Anterior cingulate cortex (tissue), 58 donors: Measurements from ENCODE around the gene TENM4.
"Not testable (repeated sequence)": the region's sequence is repeated elsewhere in the genome, so short reads cannot be mapped to it uniquely, and the experiment has no call there.

Experiments
- DNase-seq, 58 donors: peaks; one replicate each; lab custom pipeline; 2025; lab: John Stamatoyannopoulos, UW

Gene TENM4

GRCh38 chr11:78898266-78898775 is 542.5 kb downstream of the TENM4 start:
- DNase-seq: no peak

- DNase-seq: no peak
These were observed 546.8 kb downstream of the TENM4 start for GRCh38 chr11:78893996-78894395.

- DNase-seq: no peak
These were observed 551.1 kb downstream of the TENM4 start for GRCh38 chr11:78889698-78890097.

- no peak for DNase-seq
These were observed 554.2 kb downstream of the TENM4 start for GRCh38 chr11:78886616-78887015.

- DNase-seq: no peak
These were observed 556.1 kb downstream of the TENM4 start for GRCh38 chr11:78884761-78885160.

GRCh38 chr11:78883506-78883905 is 557.3 kb downstream of the TENM4 start:
- no peak for DNase-seq

- DNase-seq: not testable (repeated sequence)
These were observed 561.5 kb downstream of the TENM4 start for GRCh38 chr11:78879094-78879980.

GRCh38 chr11:78878631-78879030 is 562.2 kb downstream of the TENM4 start:
- no peak for DNase-seq

- DNase-seq: no peak
These were observed 564.2 kb downstream of the TENM4 start for GRCh38 chr11:78876676-78877075.

- DNase-seq: no peak
These were observed 570.2 kb downstream of the TENM4 start for GRCh38 chr11:78870655-78871054.

- DNase-seq: no peak
These were observed 571.5 kb downstream of the TENM4 start for GRCh38 chr11:78869293-78869692.

- DNase-seq: no peak
These were observed 572.3 kb downstream of the TENM4 start for GRCh38 chr11:78868563-78868962.

- no peak for DNase-seq
These were observed 580.0 kb downstream of the TENM4 start for GRCh38 chr11:78860720-78861422.

- peak in 1 of 58 donors; percentile 41 for DNase-seq
These were observed 583.1 kb downstream of the TENM4 start for GRCh38 chr11:78857688-78858087.

GRCh38 chr11:78856211-78856610 is 584.6 kb downstream of the TENM4 start:
- DNase-seq: no peak

- no peak for DNase-seq
These were observed 585.7 kb downstream of the TENM4 start for GRCh38 chr11:78855116-78855515.

- DNase-seq: no peak
These were observed 587.3 kb downstream of the TENM4 start for GRCh38 chr11:78853521-78853920.

- DNase-seq: no peak
These were observed 588.8 kb downstream of the TENM4 start for GRCh38 chr11:78851878-78852586.

- no peak for DNase-seq
These were observed 590.8 kb downstream of the TENM4 start for GRCh38 chr11:78850078-78850477.

- DNase-seq: no peak
These were observed 594.6 kb downstream of the TENM4 start for GRCh38 chr11:78846269-78846668.

- no peak for DNase-seq
These were observed 595.3 kb downstream of the TENM4 start for GRCh38 chr11:78845496-78845895.
